Fibroblast of peridontal ligament (primary cell): ENCODE measurements around the gene HSPB7.
A peak's percentile ranks its signal among the peaks of the same experiment; 100 is the strongest.
"Not testable (repeated sequence)": the region's sequence is repeated elsewhere in the genome, so short reads cannot be mapped to it uniquely, and the experiment has no call there.

Source experiments
- DNase-seq: peaks from one replicate; pipeline ENCODE4 v3.0.0-alpha.2; 2010; ENCODE audit errors: extremely low read depth

The HSPB7 gene

GRCh38 chr1:16017461-16018303, at the start of gene HSPB7:
TSS of gene HSPB7 (minus strand) at chr1:16018043. CDS start at chr1:16017963, 80 bp downstream.
- DNase-seq: peak; percentile 80

- DNase-seq: no peak
These were observed 49.4 kb upstream of the HSPB7 start for GRCh38 chr1:16067127-16067768.

- no peak for DNase-seq
These were observed 48.4 kb upstream of the HSPB7 start for GRCh38 chr1:16066245-16066644.

GRCh38 chr1:16065269-16065576, 47.4 kb upstream of the HSPB7 start:
- DNase-seq: no peak

- no peak for DNase-seq
These were observed 46.9 kb upstream of the HSPB7 start for GRCh38 chr1:16064536-16065268.

- DNase-seq: no peak
These were observed 46.1 kb upstream of the HSPB7 start for GRCh38 chr1:16063921-16064320.

GRCh38 chr1:16063226-16063829, 45.5 kb upstream of the HSPB7 start:
- DNase-seq: no peak

- DNase-seq: not testable (repeated sequence)
These were observed 44.8 kb upstream of the HSPB7 start for GRCh38 chr1:16062687-16063075.

GRCh38 chr1:16061989-16062686, 44.3 kb upstream of the HSPB7 start:
- DNase-seq: not testable (repeated sequence)

- DNase-seq: no peak
These were observed 43.4 kb upstream of the HSPB7 start for GRCh38 chr1:16061266-16061665.

- DNase-seq: not testable (repeated sequence)
These were observed 40.7 kb upstream of the HSPB7 start for GRCh38 chr1:16058394-16059120.

GRCh38 chr1:16057314-16057915, 39.6 kb upstream of the HSPB7 start:
- DNase-seq: not testable (repeated sequence)

GRCh38 chr1:16056521-16056912, 38.7 kb upstream of the HSPB7 start:
- DNase-seq: not testable (repeated sequence)

GRCh38 chr1:16055613-16056520, 38.0 kb upstream of the HSPB7 start:
- peak; percentile 59 for DNase-seq

- DNase-seq: no peak
These were observed 37.0 kb upstream of the HSPB7 start for GRCh38 chr1:16054598-16055540.

- DNase-seq: no peak
These were observed 36.1 kb upstream of the HSPB7 start for GRCh38 chr1:16053781-16054502.

- DNase-seq: not testable (repeated sequence)
These were observed 34.1 kb upstream of the HSPB7 start for GRCh38 chr1:16051949-16052348.

GRCh38 chr1:16051039-16051438, 33.2 kb upstream of the HSPB7 start:
- DNase-seq: no peak
